ENCODE measurements around the gene THRA.

Gene THRA

GRCh38 chr17:40079545-40079944, 16.8 kb downstream of the THRA start:
- DNase-seq, result no peak

- DNase-seq, result no peak
Measured at GRCh38 chr17:40084477-40084876, 21.7 kb downstream of the THRA start.

GRCh38 chr17:40086150-40087044, 23.6 kb downstream of the THRA start:
- no peak for DNase-seq

- no peak for DNase-seq
Measured at GRCh38 chr17:40087049-40087794, 24.5 kb downstream of the THRA start.

- DNase-seq, result no peak
Measured at GRCh38 chr17:40087903-40088718, 25.3 kb downstream of the THRA start.

GRCh38 chr17:40089077-40089895, 26.5 kb downstream of the THRA start:
- peak; percentile 56 for DNase-seq

GRCh38 chr17:40090237-40091119, 27.7 kb downstream of the THRA start:
- DNase-seq, result no peak

GRCh38 chr17:40091691-40092397, 29.1 kb downstream of the THRA start:
- no peak for DNase-seq

GRCh38 chr17:40092581-40092980, 29.8 kb downstream of the THRA start:
- DNase-seq, result no peak

- DNase-seq, result peak; percentile 38
Measured at GRCh38 chr17:40093005-40093579, 30.3 kb downstream of the THRA start.

- DNase-seq, result no peak
Measured at GRCh38 chr17:40093580-40094201, 30.9 kb downstream of the THRA start.

- DNase-seq, result no peak
Measured at GRCh38 chr17:40094874-40095273, 32.1 kb downstream of the THRA start.

- no peak for DNase-seq
Measured at GRCh38 chr17:40095351-40095943, 32.7 kb downstream of the THRA start.

GRCh38 chr17:40095944-40096791, 33.4 kb downstream of the THRA start:
- no peak for DNase-seq

- DNase-seq, result no peak
Measured at GRCh38 chr17:40097087-40097486, 34.3 kb downstream of the THRA start.

- DNase-seq, result no peak
Measured at GRCh38 chr17:40097931-40098845, 35.4 kb downstream of the THRA start.

Measured in right kidney (tissue), 1 donor.